BLaER1 treated with 17β-estradiol and CSF1 and Interleukin-3, amounts not matched to agents 10 nM and 100 nM (cell line): Measurements from ENCODE around the gene IRAK1BP1.
"Not testable (repeated sequence)": the region's sequence is repeated elsewhere in the genome, so short reads cannot be mapped to it uniquely, and the experiment has no call there.

Experiments used
- H3K27ac ChIP-seq, 11 experiments: shearing (Covaris generic); formaldehyde crosslinking; 2 replicates each; pipeline ENCODE4 v1.8.1; 2022
- H3K27me3 ChIP-seq, 11 experiments: shearing (Covaris generic); formaldehyde crosslinking; 2 replicates each; pipeline ENCODE4 v1.8.1; 2022
- H3K36me3 ChIP-seq, 11 experiments: shearing (Covaris generic); formaldehyde crosslinking; 2 replicates each; pipeline ENCODE4 v1.8.1; 2022
- H3K4me1 ChIP-seq, 10 experiments: shearing (Covaris generic); formaldehyde crosslinking; 2 replicates each; pipeline ENCODE4 v1.8.1; 2022
- H3K4me2 ChIP-seq, 11 experiments: shearing (Covaris generic); formaldehyde crosslinking; 2 replicates each; pipeline ENCODE4 v1.8.1; 2022
- H3K4me3 ChIP-seq, 10 experiments: shearing (Covaris generic); formaldehyde crosslinking; 2 replicates each; pipeline ENCODE4 v1.8.1; 2022
- H3K9ac ChIP-seq, 11 experiments: shearing (Covaris generic); formaldehyde crosslinking; 2 replicates each; pipeline ENCODE4 v1.8.1; 2022
- H3K9me3 ChIP-seq, 11 experiments: shearing (Covaris generic); formaldehyde crosslinking; replicated peaks in 1 of 11; 2 replicates each; pipeline ENCODE4 v1.8.1; 2022
- H4K20me1 ChIP-seq, 11 experiments: shearing (Covaris generic); formaldehyde crosslinking; 2 replicates each; pipeline ENCODE4 v1.8.1; 2022
- Cebpa-rat ChIP-seq, 11 experiments: shearing (Covaris generic); IDR thresholded peaks; 2 replicates each; pipeline ENCODE4 v1.8.1; 2022

IRAK1BP1 gene

GRCh38 chr6:78867020-78867369 lies 356 bp upstream of the IRAK1BP1 start:
- Histone ChIP-seq H3K9me3 (no peaks in the 10 kb centered on the region), H3K4me1 (peaks cover 0 to 8% (median 2%) of the 10 kb centered on the region in 10 experiments; a peak in 6 of 20 replicates), H3K27ac (peak overlapping the region; percentile 23 to 76 (median 69); a peak in 21 of 22 replicates), H4K20me1 (no peaks in the 10 kb centered on the region), H3K27me3 (no peaks in the 10 kb centered on the region), H3K4me3 (peak overlapping the region; percentile 65 to 79 (median 74)), H3K36me3 (no peaks in the 10 kb centered on the region), H3K4me2 (peak overlapping the region; percentile 55 to 82 (median 68)), H3K9ac (peak overlapping the region; percentile 66 to 79 (median 76); a peak in 21 of 22 replicates)
- no peak for TF ChIP-seq Cebpa-rat (IDR thresholded peaks at IDR 0.05)

GRCh38 chr6:78868116-78868515 lies 765 bp downstream of the IRAK1BP1 start:
- no peak for TF ChIP-seq Cebpa-rat (IDR thresholded peaks at IDR 0.05)
- Histone ChIP-seq H3K4me2 (peak overlapping the region; percentile 55 to 82 (median 68)), H3K9me3 (no peaks in the 10 kb centered on the region), H3K36me3 (no peaks in the 10 kb centered on the region), H3K27ac (peak overlapping the region in 6 of 11 experiments; percentile 63 to 72 (median 70); a peak in 9 of 22 replicates), H3K4me3 (peak overlapping the region; percentile 65 to 79 (median 74)), H4K20me1 (no peaks in the 10 kb centered on the region), H3K9ac (peak overlapping the region in 10 of 11 experiments; percentile 66 to 79 (median 76); a peak in 19 of 22 replicates), H3K4me1 (peaks cover 0 to 8% (median 2%) of the 10 kb centered on the region in 10 experiments; a peak in 6 of 20 replicates), H3K27me3 (no peaks in the 10 kb centered on the region)

- peaks cover 0 to 9% (median 0%) of the 10 kb centered on the region in 11 experiments; a peak in 2 of 22 replicates for H3K9me3 ChIP-seq
- H3K4me2 ChIP-seq, result no peak overlapping the region
- H3K27ac ChIP-seq, result no peak overlapping the region
- TF ChIP-seq Cebpa-rat (IDR thresholded peaks at IDR 0.05), result no peak
- no peaks in the 10 kb centered on the region for H3K27me3 ChIP-seq
- H3K4me3 ChIP-seq, result no peak overlapping the region
- H4K20me1 ChIP-seq, result no peaks in the 10 kb centered on the region
- H3K9ac ChIP-seq, result no peak overlapping the region
- no peaks in the 10 kb centered on the region for H3K4me1 ChIP-seq
- no peaks in the 10 kb centered on the region for H3K36me3 ChIP-seq
Observed at GRCh38 chr6:78875505-78875904, 8.2 kb downstream of the IRAK1BP1 start.

- Histone ChIP-seq H3K36me3 (no peaks in the 10 kb centered on the region), H3K4me2 (no peak overlapping the region), H3K9ac (no peak overlapping the region), H3K9me3 (no peaks in the 10 kb centered on the region), H3K27ac (no peak overlapping the region), H3K4me3 (no peak overlapping the region), H4K20me1 (no peaks in the 10 kb centered on the region), H3K4me1 (no peaks in the 10 kb centered on the region), H3K27me3 (no peaks in the 10 kb centered on the region)
- no peak for TF ChIP-seq Cebpa-rat (IDR thresholded peaks at IDR 0.05)
Observed at GRCh38 chr6:78883651-78884050, 16.3 kb downstream of the IRAK1BP1 start.

- not testable (repeated sequence) for H3K4me3 ChIP-seq, H4K20me1 ChIP-seq, H3K27ac ChIP-seq, H3K4me1 ChIP-seq, H3K9me3 ChIP-seq, H3K36me3 ChIP-seq, H3K4me2 ChIP-seq, H3K9ac ChIP-seq, H3K27me3 ChIP-seq
Observed at GRCh38 chr6:78889901-78890300, 22.6 kb downstream of the IRAK1BP1 start.

- H3K4me1 ChIP-seq, result no peaks in the 10 kb centered on the region
- H3K9ac ChIP-seq, result no peak overlapping the region
- H3K27ac ChIP-seq, result no peak overlapping the region
- no peaks in the 10 kb centered on the region for H4K20me1 ChIP-seq
- no peak overlapping the region for H3K4me2 ChIP-seq
- no peak overlapping the region for H3K4me3 ChIP-seq
- no peak for TF ChIP-seq Cebpa-rat (IDR thresholded peaks at IDR 0.05)
- H3K27me3 ChIP-seq, result no peaks in the 10 kb centered on the region
- no peaks in the 10 kb centered on the region for H3K36me3 ChIP-seq
- no peaks in the 10 kb centered on the region for H3K9me3 ChIP-seq
Observed at GRCh38 chr6:78896227-78896626, 28.9 kb downstream of the IRAK1BP1 start.

GRCh38 chr6:78908621-78909020 lies 41.3 kb downstream of the IRAK1BP1 start:
- Histone ChIP-seq H3K9me3 (peaks cover 0 to 10% (median 7%) of the 10 kb centered on the region in 11 experiments; a peak in 13 of 22 replicates), H3K4me2 (peak overlapping the region in 5 of 11 experiments; percentile 38 to 58 (median 52); a peak in 10 of 22 replicates), H4K20me1 (no peaks in the 10 kb centered on the region), H3K4me3 (no peak overlapping the region), H3K27ac (peak overlapping the region in 7 of 11 experiments; percentile 16 to 83 (median 67); a peak in 14 of 22 replicates), H3K9ac (peak overlapping the region in 3 of 11 experiments; percentile 48 to 64 (median 48); a peak in 5 of 22 replicates), H3K4me1 (peaks cover 0 to 34% (median 7%) of the 10 kb centered on the region in 10 experiments; a peak in 10 of 20 replicates), H3K27me3 (no peaks in the 10 kb centered on the region), H3K36me3 (no peaks in the 10 kb centered on the region)
- no peak for TF ChIP-seq Cebpa-rat (IDR thresholded peaks at IDR 0.05)

GRCh38 chr6:78909391-78909790 lies 42.0 kb downstream of the IRAK1BP1 start:
- H3K27me3 ChIP-seq, result no peaks in the 10 kb centered on the region
- H3K9ac ChIP-seq, result peak overlapping the region in 3 of 11 experiments; percentile 48 to 64 (median 48); a peak in 5 of 22 replicates
- no peaks in the 10 kb centered on the region for H3K36me3 ChIP-seq
- no peaks in the 10 kb centered on the region for H4K20me1 ChIP-seq
- no peak overlapping the region for H3K4me3 ChIP-seq
- H3K4me2 ChIP-seq, result peak overlapping the region in 6 of 11 experiments; percentile 19 to 58 (median 48); a peak in 9 of 22 replicates
- TF ChIP-seq Cebpa-rat (IDR thresholded peaks at IDR 0.05), result peak in 6 of 11 experiments; percentile 30 to 78 (median 56); a peak in 7 of 22 replicates
- H3K27ac ChIP-seq, result peak overlapping the region in 8 of 11 experiments; percentile 12 to 83 (median 64); a peak in 14 of 22 replicates
- H3K9me3 ChIP-seq, result peaks cover 0 to 10% (median 7%) of the 10 kb centered on the region in 11 experiments; a peak in 13 of 22 replicates
- H3K4me1 ChIP-seq, result peaks cover 0 to 34% (median 7%) of the 10 kb centered on the region in 10 experiments; a peak in 10 of 20 replicates

- peaks cover 0 to 34% (median 7%) of the 10 kb centered on the region in 10 experiments; a peak in 10 of 20 replicates for H3K4me1 ChIP-seq
- H3K27ac ChIP-seq, result peak overlapping the region in 5 of 11 experiments; percentile 62 to 83 (median 78); a peak in 10 of 22 replicates
- H4K20me1 ChIP-seq, result no peaks in the 10 kb centered on the region
- TF ChIP-seq Cebpa-rat (IDR thresholded peaks at IDR 0.05), result no peak
- H3K4me2 ChIP-seq, result peak overlapping the region in 6 of 11 experiments; percentile 19 to 58 (median 45); a peak in 7 of 22 replicates
- H3K36me3 ChIP-seq, result no peaks in the 10 kb centered on the region
- H3K9ac ChIP-seq, result peak overlapping the region in 1 of 11 experiments; percentile 64; a peak in 1 of 22 replicates
- H3K9me3 ChIP-seq, result peaks cover 0 to 10% (median 7%) of the 10 kb centered on the region in 11 experiments; a peak in 13 of 22 replicates
- no peak overlapping the region for H3K4me3 ChIP-seq
- no peaks in the 10 kb centered on the region for H3K27me3 ChIP-seq
Observed at GRCh38 chr6:78910010-78910409, 42.7 kb downstream of the IRAK1BP1 start.
